K562 (cell line): ENCODE results near the gene TUBA8.
"Not testable (repeated sequence)": the region's sequence is repeated elsewhere in the genome, so short reads cannot be mapped to it uniquely, and the experiment has no call there.

Source experiments
- FOXK2 ChIP-seq, 2 experiments: fragments of 450-650 bp; IDR thresholded peaks in 1 of 2; conservative IDR thresholded peaks in 1 of 2; 2 replicates each; pipeline ENCODE4 v1.6.1; 2016; ENCODE audit warnings: low read depth in 2 of 2, mild to moderate bottlenecking in 1 of 2
- HNRNPLL ChIP-seq: fragments of 200-400 bp; formaldehyde crosslinking; IDR thresholded peaks from 2 replicates; pipeline ENCODE4 v1.6.1; 2017; ENCODE audit warnings: low read length, low read depth, mild to moderate bottlenecking; ENCODE audit not compliant: poor library complexity, severe bottlenecking
- POLR2AphosphoS2 ChIP-seq: IDR thresholded peaks from 2 replicates; pipeline ENCODE4 v1.6.1; 2012; ENCODE audit warnings: low read length, improper control_type of control experiment
- PRPF4 ChIP-seq: fragments of 200-400 bp; formaldehyde crosslinking; IDR thresholded peaks from one replicate; pipeline ENCODE4 v1.6.1; 2017; ENCODE audit warnings: low read length, low read depth, mild to moderate bottlenecking; ENCODE audit not compliant: insufficient read depth, poor library complexity, severe bottlenecking
- RBBP5 ChIP-seq: fragments of 200-600 bp; sonication (generic); IDR thresholded peaks from 2 replicates; pipeline ENCODE4 v1.6.1; 2012; ENCODE audit warnings: borderline replicate concordance, mild to moderate bottlenecking, low read length, control low read depth, inconsistent platforms; ENCODE audit not compliant: insufficient read depth, poor library complexity, severe bottlenecking
- TAF1 ChIP-seq: IDR thresholded peaks from 2 replicates; pipeline ENCODE4 v1.6.1; 2011; ENCODE audit warnings: mild to moderate bottlenecking, low read length, moderate library complexity; ENCODE audit not compliant: insufficient read depth, control insufficient read depth, severe bottlenecking; ENCODE audit errors: extremely low read depth
- TAL1 ChIP-seq: fragments of 450-650 bp; IDR thresholded peaks from 2 replicates; pipeline ENCODE4 v1.6.1; 2016; ENCODE audit warnings: mild to moderate bottlenecking
- ZFX ChIP-seq: sonication (generic); formaldehyde crosslinking; IDR thresholded peaks from 2 replicates; pipeline ENCODE4 v1.8.0; 2022; ENCODE audit warnings: mild to moderate bottlenecking, missing genetic modification reagents, moderate library complexity
- ZNF551 ChIP-seq: fragments of 250-450 bp; sonication (Bioruptor Pico); IDR thresholded peaks from 2 replicates; pipeline ENCODE4 v1.5.0; 2021; ENCODE audit warnings: mild to moderate bottlenecking, moderate library complexity
- TF ChIP-seq, protein P1 (sequence below): fragments of 250-450 bp; sonication (Bioruptor Pico); IDR thresholded peaks from 2 replicates; pipeline ENCODE4 v1.8.0; 2022; ENCODE audit warnings: inconsistent platforms, mild to moderate bottlenecking, moderate library complexity, borderline replicate concordance

DNA sequence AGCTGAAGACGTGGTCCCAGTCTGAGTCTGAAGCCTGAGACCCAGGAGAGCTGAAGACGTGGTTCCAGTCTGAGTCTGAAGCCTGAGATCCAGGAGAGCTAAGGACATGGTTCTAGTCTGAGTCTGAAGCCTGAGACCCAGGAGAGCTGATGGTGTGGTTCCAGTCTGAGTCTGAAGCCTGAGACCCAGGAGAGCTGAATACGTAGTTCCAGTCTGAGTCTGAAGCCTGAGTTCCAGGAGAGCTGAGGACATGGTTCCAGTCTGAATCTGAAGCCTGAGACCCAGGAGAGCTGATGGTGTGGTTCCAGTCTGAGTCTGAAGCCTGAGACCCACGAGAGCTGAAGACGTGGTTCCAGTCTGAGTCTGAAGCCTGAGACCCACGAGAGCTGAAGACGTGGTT, 4.6 kb upstream of the TUBA8 start:
- TF ChIP-seq HNRNPLL; TAF1; PRPF4; RBBP5; ZNF551 (CRISPR knock-in tag); TAL1; FOXK2 (conservative IDR thresholded peaks at IDR 0.05 in 1 of 2, IDR thresholded peaks at IDR 0.05 in 1 of 2; ENCODE audit: low read depth in 2 of 2); ZFX (CRISPR knock-in tag); POLR2AphosphoS2: not testable (repeated sequence)
- TF ChIP-seq, protein P1, sequence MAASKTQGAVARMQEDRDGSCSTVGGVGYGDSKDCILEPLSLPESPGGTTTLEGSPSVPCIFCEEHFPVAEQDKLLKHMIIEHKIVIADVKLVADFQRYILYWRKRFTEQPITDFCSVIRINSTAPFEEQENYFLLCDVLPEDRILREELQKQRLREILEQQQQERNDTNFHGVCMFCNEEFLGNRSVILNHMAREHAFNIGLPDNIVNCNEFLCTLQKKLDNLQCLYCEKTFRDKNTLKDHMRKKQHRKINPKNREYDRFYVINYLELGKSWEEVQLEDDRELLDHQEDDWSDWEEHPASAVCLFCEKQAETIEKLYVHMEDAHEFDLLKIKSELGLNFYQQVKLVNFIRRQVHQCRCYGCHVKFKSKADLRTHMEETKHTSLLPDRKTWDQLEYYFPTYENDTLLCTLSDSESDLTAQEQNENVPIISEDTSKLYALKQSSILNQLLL (CRISPR knock-in tag): not testable (repeated sequence)
